Mammary epithelial cell (primary cell): ENCODE measurements around the gene ZNF79.

ENCODE experiments used
- CTCF ChIP-seq, 2 donors: IDR thresholded peaks in 1 of 2; conservative IDR thresholded peaks in 1 of 2; 2 replicates each; pipeline ENCODE4 v1.5.1; 2011 to 2012; ENCODE audit warnings: inconsistent platforms in 2 of 2, low read length in 2 of 2, mild to moderate bottlenecking in 2 of 2, control low read depth in 1 of 2, low read depth in 1 of 2; ENCODE audit not compliant: insufficient read depth in 1 of 2; ENCODE audit errors: extremely low read depth in 1 of 2
- EZH2 ChIP-seq: IDR thresholded peaks from 2 replicates; pipeline ENCODE4 v1.6.1; 2012; ENCODE audit warnings: low read length, inconsistent platforms, borderline replicate concordance

- TF ChIP-seq EZH2 (no peak), CTCF (conservative IDR thresholded peaks at IDR 0.05 in 1 of 2, IDR thresholded peaks at IDR 0.05 in 1 of 2; ENCODE audit: extremely low read depth in 1 of 2, insufficient read depth in 1 of 2, low read depth in 1 of 2, low read length in 2 of 2) (no peak)
Observed at GRCh38 chr9:127430415-127430814, 6.2 kb downstream of the ZNF79 start.
